OCI-LY3 (cell line): ENCODE results near the gene VPS25.

ENCODE experiments used
- H2AFZ ChIP-seq: fragments of 200-600, 300-600 bp; shearing (Covaris generic); 2 replicates; pipeline ENCODE4 v1.6.0; 2014; ENCODE audit warnings: antibody characterized with exemption, low read depth, low read length
- H3K27ac ChIP-seq: fragments of 200-600, 300-600 bp; sonication (generic); 2 replicates; pipeline ENCODE4 v1.5.1; 2014; ENCODE audit warnings: mild to moderate bottlenecking, low read length, moderate library complexity, mixed read lengths
- H3K27me3 ChIP-seq: fragments of 200-600, 300-600 bp; sonication (generic); 2 replicates; pipeline ENCODE4 v1.6.1; 2014; ENCODE audit warnings: low read depth, low read length, mixed read lengths
- H3K36me3 ChIP-seq: fragments of 200-600, 300-600 bp; sonication (generic); replicated peaks from 2 replicates; pipeline ENCODE3; 2014; ENCODE audit warnings: low read depth, low read length, mixed read lengths
- H3K4me1 ChIP-seq: fragments of 300-600, 200-600 bp; sonication (generic); 2 replicates; pipeline ENCODE4 v1.6.1; 2014; ENCODE audit warnings: low read length, mixed read lengths
- H3K4me2 ChIP-seq: fragments of 200-600, 300-600 bp; sonication (generic); 2 replicates; pipeline ENCODE4 v1.6.1; 2014; ENCODE audit warnings: low read length, mixed read lengths
- H3K4me3 ChIP-seq: fragments of 300-600, 200-600 bp; sonication (generic); 2 replicates; pipeline ENCODE4 v1.5.1; 2014; ENCODE audit warnings: antibody characterized with exemption, mild to moderate bottlenecking, low read length, moderate library complexity
- H3K79me2 ChIP-seq: fragments of 300-600, 200-600 bp; shearing (Covaris generic); 2 replicates; pipeline ENCODE4 v1.6.1; 2014; ENCODE audit warnings: mild to moderate bottlenecking, low read length, mixed read lengths
- H3K9ac ChIP-seq: fragments of 300-600, 200-600 bp; shearing (Covaris generic); 2 replicates; pipeline ENCODE4 v1.6.0; 2014; ENCODE audit warnings: mild to moderate bottlenecking, low read length, moderate library complexity
- H3K9me3 ChIP-seq: fragments of 200-600, 300-600 bp; shearing (Covaris generic); 2 replicates; pipeline ENCODE4 v1.6.1; 2014; ENCODE audit warnings: low read length, mixed read lengths; ENCODE audit not compliant: insufficient read depth
- H4K20me1 ChIP-seq: fragments of 200-600, 300-600 bp; sonication (generic); 2 replicates; pipeline ENCODE4 v1.6.1; 2016; ENCODE audit warnings: low read length, mixed read lengths; ENCODE audit not compliant: insufficient read depth
- EZH2phosphoT487 ChIP-seq: fragments of 200-600 bp; shearing (Covaris generic); IDR thresholded peaks from 2 replicates; pipeline ENCODE4 v1.6.1; 2018; ENCODE audit warnings: antibody characterized with exemption, mixed run types, low read depth
- TF ChIP-seq, protein P1 (sequence below): fragments of 200-600, 300-600 bp; sonication (generic); IDR thresholded peaks from 2 replicates; pipeline ENCODE4 v1.5.1; 2014; ENCODE audit warnings: antibody characterized with exemption, low read length, low read depth

VPS25 gene

DNA sequence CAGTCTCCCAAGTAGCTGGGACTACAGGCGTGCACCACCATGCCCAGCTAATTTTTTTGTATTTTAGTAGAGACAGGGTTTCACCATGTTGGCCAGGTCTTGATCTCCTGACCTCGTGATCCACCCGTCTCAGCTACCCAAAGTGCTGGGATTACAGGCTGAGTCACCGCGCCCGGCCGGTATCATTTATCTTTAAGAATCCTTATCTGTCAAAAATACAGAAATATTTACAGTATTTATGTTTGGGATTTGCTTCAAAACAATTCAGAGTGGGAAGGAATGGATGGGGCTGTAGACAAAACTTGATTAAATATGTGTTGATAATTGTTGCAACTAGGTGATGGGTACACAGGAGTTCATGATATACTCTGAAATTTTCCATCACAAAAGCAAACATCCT is 47.9 kb downstream of the VPS25 start:
- Histone ChIP-seq H3K27ac (no peak overlapping the region), H3K9me3 (no peaks in the 10 kb centered on the region), H3K27me3 (no peaks in the 10 kb centered on the region), H4K20me1 (no peaks in the 10 kb centered on the region), H3K9ac (no peak overlapping the region), H3K79me2 (peaks cover 21% of the 10 kb centered on the region), H2AFZ (no peak overlapping the region), H3K4me1 (peaks cover 7% of the 10 kb centered on the region; the same call in 1 of the 2 replicates), H3K4me3 (no peak overlapping the region), H3K36me3 (peaks cover 32% of the 10 kb centered on the region), H3K4me2 (no peak overlapping the region)
- TF ChIP-seq EZH2phosphoT487: no peak
- TF ChIP-seq, protein P1, sequence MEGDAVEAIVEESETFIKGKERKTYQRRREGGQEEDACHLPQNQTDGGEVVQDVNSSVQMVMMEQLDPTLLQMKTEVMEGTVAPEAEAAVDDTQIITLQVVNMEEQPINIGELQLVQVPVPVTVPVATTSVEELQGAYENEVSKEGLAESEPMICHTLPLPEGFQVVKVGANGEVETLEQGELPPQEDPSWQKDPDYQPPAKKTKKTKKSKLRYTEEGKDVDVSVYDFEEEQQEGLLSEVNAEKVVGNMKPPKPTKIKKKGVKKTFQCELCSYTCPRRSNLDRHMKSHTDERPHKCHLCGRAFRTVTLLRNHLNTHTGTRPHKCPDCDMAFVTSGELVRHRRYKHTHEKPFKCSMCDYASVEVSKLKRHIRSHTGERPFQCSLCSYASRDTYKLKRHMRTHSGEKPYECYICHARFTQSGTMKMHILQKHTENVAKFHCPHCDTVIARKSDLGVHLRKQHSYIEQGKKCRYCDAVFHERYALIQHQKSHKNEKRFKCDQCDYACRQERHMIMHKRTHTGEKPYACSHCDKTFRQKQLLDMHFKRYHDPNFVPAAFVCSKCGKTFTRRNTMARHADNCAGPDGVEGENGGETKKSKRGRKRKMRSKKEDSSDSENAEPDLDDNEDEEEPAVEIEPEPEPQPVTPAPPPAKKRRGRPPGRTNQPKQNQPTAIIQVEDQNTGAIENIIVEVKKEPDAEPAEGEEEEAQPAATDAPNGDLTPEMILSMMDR: no peak

DNA sequence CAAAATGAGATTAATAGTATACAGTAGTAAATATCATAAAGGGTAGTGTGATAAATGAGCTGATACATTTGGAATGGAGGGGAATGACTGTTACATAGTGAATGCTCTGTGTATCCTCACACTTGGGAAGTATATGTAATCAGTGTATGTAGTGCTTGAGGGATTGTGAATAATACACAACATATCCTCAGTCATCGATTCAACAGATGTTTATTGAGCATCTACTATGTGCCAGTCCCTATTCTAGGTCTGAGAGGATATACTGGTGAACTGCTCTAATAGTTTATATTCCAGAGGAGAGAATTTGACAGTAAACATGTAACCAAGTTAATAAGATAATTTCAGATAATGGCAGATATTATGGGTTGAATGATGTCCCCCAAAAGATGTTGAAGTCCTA is 54.2 kb downstream of the VPS25 start:
- no peak for TF ChIP-seq EZH2phosphoT487
- TF ChIP-seq, protein P1: no peak
- peaks cover 22% of the 10 kb centered on the region for H3K79me2 ChIP-seq

More for the DNA sequence above, 54.2 kb downstream of the VPS25 start:
- Histone ChIP-seq H3K4me2 (no peak overlapping the region), H3K36me3 (no peaks in the 10 kb centered on the region), H3K4me3 (no peak overlapping the region), H3K4me1 (peaks cover 12% of the 10 kb centered on the region), H2AFZ (no peak overlapping the region), H3K9me3 (no peaks in the 10 kb centered on the region), H3K9ac (no peak overlapping the region), H4K20me1 (no peaks in the 10 kb centered on the region), H3K27me3 (no peaks in the 10 kb centered on the region), H3K27ac (no peak overlapping the region)
